HFFc6 (cell line): ENCODE measurements around the gene OR2T10. TPM values are rescaled to one million over a fixed set of nuclear protein-coding genes. Genes with fewer than 3 reads are reported as not detected.

Experiments
- DNase-seq: peaks from one replicate; pipeline ENCODE4 v3.0.0-alpha.2; 2018
- H3K27ac Mint-ChIP-seq: 2 replicates; pipeline ENCODE4 v1.8.0; 2020; ENCODE audit warnings: mild to moderate bottlenecking, mixed read lengths
- H3K27me3 Mint-ChIP-seq: 2 replicates; pipeline ENCODE4 v1.8.0; 2021; ENCODE audit warnings: mild to moderate bottlenecking, moderate library complexity, mixed read lengths; ENCODE audit not compliant: insufficient read depth
- H3K36me3 Mint-ChIP-seq: 2 replicates; pipeline ENCODE4 v1.8.0; 2021; ENCODE audit warnings: low read depth, mixed read lengths
- H3K4me1 Mint-ChIP-seq: 2 replicates; pipeline ENCODE4 v1.8.0; 2020; ENCODE audit warnings: low read depth, mixed read lengths
- H3K4me3 Mint-ChIP-seq: 2 replicates; pipeline ENCODE4 v1.8.0; 2020; ENCODE audit warnings: mild to moderate bottlenecking, moderate library complexity, mixed read lengths
- H3K9me3 Mint-ChIP-seq: 2 replicates; pipeline ENCODE4 v1.8.0; 2020; ENCODE audit warnings: mild to moderate bottlenecking, mixed read lengths
- CTCF ChIP-seq: fragments of 200-600 bp; sonication (generic); IDR thresholded peaks from 2 replicates; pipeline ENCODE4 v1.5.0; 2021; ENCODE audit warnings: antibody characterized with exemption, mild to moderate bottlenecking
- total RNA-seq, 6 experiments: library from RNA; stranded (reverse); fragmentation: NEBNext Ultra II Directional; extraction: Animal tissue kit (Norgen Biotek cat#: 25700); gene quantifications; 2 replicates in 1 of 6; 3 replicates in 5 of 6; pipeline ENCODE4 v1.2.3, GENCODE V29; 2021

OR2T10 gene
- total RNA-seq, 6 experiments from 2014 or later: not detected

DNA sequence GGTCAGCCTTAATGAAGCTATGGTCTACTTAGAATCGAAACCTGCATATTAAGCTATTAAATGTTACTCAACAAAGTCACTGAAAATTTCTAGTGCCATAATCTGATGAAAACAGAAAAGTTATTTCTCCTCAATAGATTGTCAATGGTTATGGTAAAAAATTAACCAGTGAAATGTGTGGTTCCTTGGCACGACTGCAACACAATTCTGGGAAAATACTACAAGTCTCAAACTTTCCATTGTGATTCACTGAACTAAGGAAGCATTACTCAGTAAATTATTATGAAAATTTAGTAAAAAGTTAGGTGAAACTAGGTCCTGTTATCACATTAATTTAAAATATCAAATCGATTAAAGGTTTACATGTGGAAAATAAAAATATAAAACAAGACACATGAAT is 12.8 kb upstream of the OR2T10 start:
- H3K27me3 Mint-ChIP-seq: no peaks in the 10 kb centered on the region
- peaks cover 4% of the 10 kb centered on the region; the same call in 1 of the 2 replicates for H3K9me3 Mint-ChIP-seq
- DNase-seq: no peak
- no peak overlapping the region for H3K4me3 Mint-ChIP-seq
- no peaks in the 10 kb centered on the region for H3K4me1 Mint-ChIP-seq
- H3K27ac Mint-ChIP-seq: no peak overlapping the region
- TF ChIP-seq CTCF: no peak
- no peaks in the 10 kb centered on the region; the same call in 1 of the 2 replicates for H3K36me3 Mint-ChIP-seq

GRCh38 chr1:248599396-248599795 is 1.9 kb upstream of the OR2T10 start:
- Mint-ChIP-seq H3K27me3 (no peaks in the 10 kb centered on the region), H3K4me3 (no peak overlapping the region), H3K9me3 (peaks cover 9% of the 10 kb centered on the region), H3K36me3 (no peaks in the 10 kb centered on the region), H3K27ac (no peak overlapping the region), H3K4me1 (no peaks in the 10 kb centered on the region)
- no peak for DNase-seq
- no peak for TF ChIP-seq CTCF

GRCh38 chr1:248596615-248597014 is 885 bp downstream of the OR2T10 start:
- Mint-ChIP-seq H3K9me3 (peaks cover 7% of the 10 kb centered on the region; the same call in 1 of the 2 replicates), H3K4me1 (no peaks in the 10 kb centered on the region), H3K4me3 (no peak overlapping the region)

GRCh38 chr1:248593226-248593625 is 4.3 kb downstream of the OR2T10 start:
- peaks cover 7% of the 10 kb centered on the region; the same call in 1 of the 2 replicates for H3K9me3 Mint-ChIP-seq
- no peak for TF ChIP-seq CTCF
- no peak overlapping the region for H3K4me3 Mint-ChIP-seq
- H3K4me1 Mint-ChIP-seq: no peaks in the 10 kb centered on the region
- H3K27ac Mint-ChIP-seq: no peak overlapping the region
- no peak for DNase-seq
- H3K36me3 Mint-ChIP-seq: no peaks in the 10 kb centered on the region
- H3K27me3 Mint-ChIP-seq: no peaks in the 10 kb centered on the region

More at GRCh38 chr1:248596615-248597014, 885 bp downstream of the OR2T10 start:
- Mint-ChIP-seq H3K27me3 (no peaks in the 10 kb centered on the region), H3K36me3 (no peaks in the 10 kb centered on the region), H3K27ac (no peak overlapping the region)
- DNase-seq: no peak
- TF ChIP-seq CTCF: no peak

- no peak overlapping the region for H3K27ac Mint-ChIP-seq
These were observed 4.8 kb downstream of the OR2T10 start for GRCh38 chr1:248592655-248593054.

More at GRCh38 chr1:248592655-248593054, 4.8 kb downstream of the OR2T10 start:
- Mint-ChIP-seq H3K27me3 (no peaks in the 10 kb centered on the region), H3K9me3 (peaks cover 7% of the 10 kb centered on the region; the same call in 1 of the 2 replicates), H3K4me1 (no peaks in the 10 kb centered on the region), H3K36me3 (no peaks in the 10 kb centered on the region), H3K4me3 (no peak overlapping the region)
- DNase-seq: no peak
- no peak for TF ChIP-seq CTCF
